ENCODE measurements around the gene GTF3C1.

GRCh38 chr16:27498031-27498825, 51.5 kb downstream of the GTF3C1 start:
- TF ChIP-seq BACH2 (CRISPR knock-in tag; IDR thresholded peaks at IDR 0.05; ENCODE audit: borderline replicate concordance) (no peak), PATZ1 (CRISPR knock-in tag; IDR thresholded peaks at IDR 0.05; ENCODE audit: borderline replicate concordance) (no peak), ZNF70 (CRISPR knock-in tag; IDR thresholded peaks at IDR 0.05) (no peak), ARNTL (CRISPR knock-in tag; IDR thresholded peaks at IDR 0.05; ENCODE audit: borderline replicate concordance, low read depth) (no peak), CREB5 (CRISPR knock-in tag; IDR thresholded peaks at IDR 0.05; ENCODE audit: low read depth) (no peak), ZFP30 (CRISPR knock-in tag; IDR thresholded peaks at IDR 0.05) (no peak), TOX (CRISPR knock-in tag; IDR thresholded peaks at IDR 0.05; ENCODE audit: borderline replicate concordance) (no peak), RARB (CRISPR knock-in tag; IDR thresholded peaks at IDR 0.05) (no peak), POU6F1 (CRISPR knock-in tag; IDR thresholded peaks at IDR 0.05; ENCODE audit: borderline replicate concordance, low read depth) (no peak), ZNF565 (CRISPR knock-in tag; conservative IDR thresholded peaks at IDR 0.05; ENCODE audit: low read depth) (no peak), ZC3H10 (CRISPR knock-in tag; IDR thresholded peaks at IDR 0.05) (no peak)
